Measurements from ENCODE around the gene CLOCK.

Gene CLOCK

GRCh38 chr4:55543858-55544257 lies 2.9 kb downstream of the CLOCK start:
- FAIRE-seq: no peak
- no peak for DNase-seq (ENCODE audit: insufficient read length, low spot score)

GRCh38 chr4:55540271-55540670 lies 6.4 kb downstream of the CLOCK start:
- FAIRE-seq: no peak
- DNase-seq (ENCODE audit: insufficient read length, low spot score): no peak

- DNase-seq (ENCODE audit: insufficient read length, low spot score) (no peak), FAIRE-seq (no peak)
Observed at GRCh38 chr4:55539658-55540057, 7.1 kb downstream of the CLOCK start.

GRCh38 chr4:55538531-55538930 lies 8.2 kb downstream of the CLOCK start:
- DNase-seq (ENCODE audit: insufficient read length, low spot score): no peak
- FAIRE-seq: no peak

GRCh38 chr4:55534306-55534705 lies 12.4 kb downstream of the CLOCK start:
- DNase-seq (ENCODE audit: insufficient read length, low spot score): no peak
- FAIRE-seq: no peak

GRCh38 chr4:55530691-55531090 lies 16.0 kb downstream of the CLOCK start:
- no peak for FAIRE-seq

GRCh38 chr4:55530167-55530566 lies 16.5 kb downstream of the CLOCK start:
- DNase-seq (ENCODE audit: insufficient read length, low spot score) (no peak), FAIRE-seq (no peak)

More at GRCh38 chr4:55530691-55531090, 16.0 kb downstream of the CLOCK start:
- no peak for DNase-seq (ENCODE audit: insufficient read length, low spot score)

GRCh38 chr4:55528491-55528890 lies 18.2 kb downstream of the CLOCK start:
- DNase-seq (ENCODE audit: insufficient read length, low spot score) (no peak), FAIRE-seq (no peak)

GRCh38 chr4:55524844-55525571 lies 21.7 kb downstream of the CLOCK start:
- FAIRE-seq (no peak), DNase-seq (ENCODE audit: insufficient read length, low spot score) (no peak)

- no peak for FAIRE-seq
- no peak for DNase-seq (ENCODE audit: insufficient read length, low spot score)
Observed at GRCh38 chr4:55518442-55518841, 28.3 kb downstream of the CLOCK start.

GRCh38 chr4:55517526-55518229 lies 29.0 kb downstream of the CLOCK start:
- FAIRE-seq (no peak), DNase-seq (ENCODE audit: insufficient read length, low spot score) (no peak)

GRCh38 chr4:55512922-55513571 lies 33.7 kb downstream of the CLOCK start:
- FAIRE-seq: no peak
- DNase-seq (ENCODE audit: insufficient read length, low spot score): no peak

GRCh38 chr4:55512077-55512476 lies 34.6 kb downstream of the CLOCK start:
- DNase-seq (ENCODE audit: insufficient read length, low spot score): no peak
- no peak for FAIRE-seq

- FAIRE-seq (no peak), DNase-seq (ENCODE audit: insufficient read length, low spot score) (no peak)
Observed at GRCh38 chr4:55510685-55511084, 36.0 kb downstream of the CLOCK start.

GRCh38 chr4:55509266-55509665 lies 37.4 kb downstream of the CLOCK start:
- FAIRE-seq: no peak
- no peak for DNase-seq (ENCODE audit: insufficient read length, low spot score)

- FAIRE-seq: no peak
- DNase-seq (ENCODE audit: insufficient read length, low spot score): no peak
Observed at GRCh38 chr4:55507612-55508011, 39.1 kb downstream of the CLOCK start.

- DNase-seq (ENCODE audit: insufficient read length, low spot score): peak; percentile 21
- FAIRE-seq: no peak
Observed at GRCh38 chr4:55503169-55503568, 43.5 kb downstream of the CLOCK start.

- DNase-seq (ENCODE audit: insufficient read length, low spot score) (no peak), FAIRE-seq (no peak)
Observed at GRCh38 chr4:55500072-55500471, 46.6 kb downstream of the CLOCK start.

- no peak for DNase-seq (ENCODE audit: insufficient read length, low spot score)
- no peak for FAIRE-seq
Observed at GRCh38 chr4:55499495-55499894, 47.2 kb downstream of the CLOCK start.

GRCh38 chr4:55498051-55498450 lies 48.7 kb downstream of the CLOCK start:
- FAIRE-seq (no peak), DNase-seq (ENCODE audit: insufficient read length, low spot score) (no peak)

GRCh38 chr4:55491486-55491885 lies 55.2 kb downstream of the CLOCK start:
- DNase-seq (ENCODE audit: insufficient read length, low spot score) (no peak), FAIRE-seq (no peak)

GRCh38 chr4:55488716-55489115 lies 58.0 kb downstream of the CLOCK start:
- FAIRE-seq: no peak

More at GRCh38 chr4:55488716-55489115, 58.0 kb downstream of the CLOCK start:
- DNase-seq (ENCODE audit: insufficient read length, low spot score): no peak

Data from HTR-8/SVneo (cell line).